PFSK-1 (cell line): ENCODE data around the gene SLC26A2.

ENCODE experiments used
- FOXP2 ChIP-seq: optimal IDR thresholded peaks from 2 replicates; pipeline ENCODE3; 2011; ENCODE audit warnings: borderline replicate concordance, control low read depth, inconsistent platforms; ENCODE audit not compliant: insufficient read depth; ENCODE audit errors: extremely low read length, extremely low read depth
- POLR2AphosphoS5 ChIP-seq: IDR thresholded peaks from 2 replicates; pipeline ENCODE4 v1.6.1; 2012; ENCODE audit warnings: low read depth, mild to moderate bottlenecking, control low read depth, low read length, moderate library complexity
- SIN3A ChIP-seq: IDR thresholded peaks from 2 replicates; pipeline ENCODE4 v1.6.1; 2012; ENCODE audit warnings: mild to moderate bottlenecking, low read length, moderate library complexity, borderline replicate concordance; ENCODE audit not compliant: insufficient read depth
- TAF1 ChIP-seq: IDR thresholded peaks from 2 replicates; pipeline ENCODE4 v1.6.1; 2012; ENCODE audit warnings: low read length, control low read depth, borderline replicate concordance; ENCODE audit not compliant: insufficient read depth
- TF ChIP-seq, protein P1 (sequence below), 2 experiments: IDR thresholded peaks; 2 replicates each; pipeline versions ENCODE4 v1.6.1 to v1.8.0; 2011 to 2012; ENCODE audit warnings: low read depth in 2 of 2, low read length in 2 of 2, control low read depth in 1 of 2, inconsistent platforms in 1 of 2, mild to moderate bottlenecking in 1 of 2, moderate library complexity in 1 of 2; ENCODE audit not compliant: insufficient read depth in 1 of 2

GRCh38 chr5:149913436-149914419 is 46.8 kb upstream of the SLC26A2 start:
- TF ChIP-seq POLR2AphosphoS5 (no peak), SIN3A (no peak), TAF1 (no peak), FOXP2 (no peak)
- TF ChIP-seq, protein P1, sequence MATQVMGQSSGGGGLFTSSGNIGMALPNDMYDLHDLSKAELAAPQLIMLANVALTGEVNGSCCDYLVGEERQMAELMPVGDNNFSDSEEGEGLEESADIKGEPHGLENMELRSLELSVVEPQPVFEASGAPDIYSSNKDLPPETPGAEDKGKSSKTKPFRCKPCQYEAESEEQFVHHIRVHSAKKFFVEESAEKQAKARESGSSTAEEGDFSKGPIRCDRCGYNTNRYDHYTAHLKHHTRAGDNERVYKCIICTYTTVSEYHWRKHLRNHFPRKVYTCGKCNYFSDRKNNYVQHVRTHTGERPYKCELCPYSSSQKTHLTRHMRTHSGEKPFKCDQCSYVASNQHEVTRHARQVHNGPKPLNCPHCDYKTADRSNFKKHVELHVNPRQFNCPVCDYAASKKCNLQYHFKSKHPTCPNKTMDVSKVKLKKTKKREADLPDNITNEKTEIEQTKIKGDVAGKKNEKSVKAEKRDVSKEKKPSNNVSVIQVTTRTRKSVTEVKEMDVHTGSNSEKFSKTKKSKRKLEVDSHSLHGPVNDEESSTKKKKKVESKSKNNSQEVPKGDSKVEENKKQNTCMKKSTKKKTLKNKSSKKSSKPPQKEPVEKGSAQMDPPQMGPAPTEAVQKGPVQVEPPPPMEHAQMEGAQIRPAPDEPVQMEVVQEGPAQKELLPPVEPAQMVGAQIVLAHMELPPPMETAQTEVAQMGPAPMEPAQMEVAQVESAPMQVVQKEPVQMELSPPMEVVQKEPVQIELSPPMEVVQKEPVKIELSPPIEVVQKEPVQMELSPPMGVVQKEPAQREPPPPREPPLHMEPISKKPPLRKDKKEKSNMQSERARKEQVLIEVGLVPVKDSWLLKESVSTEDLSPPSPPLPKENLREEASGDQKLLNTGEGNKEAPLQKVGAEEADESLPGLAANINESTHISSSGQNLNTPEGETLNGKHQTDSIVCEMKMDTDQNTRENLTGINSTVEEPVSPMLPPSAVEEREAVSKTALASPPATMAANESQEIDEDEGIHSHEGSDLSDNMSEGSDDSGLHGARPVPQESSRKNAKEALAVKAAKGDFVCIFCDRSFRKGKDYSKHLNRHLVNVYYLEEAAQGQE (IDR thresholded peaks at IDR 0.05; ENCODE audit: insufficient read depth in 1 of 2, low read depth in 2 of 2, low read length in 2 of 2): no peak
